ENCODE data around the gene TALDO1.

GRCh38 chr11:792535-792821 lies 45.2 kb downstream of the TALDO1 start:
- no peak for TF ChIP-seq CTCF (IDR thresholded peaks at IDR 0.05; ENCODE audit: low read length)
- TF ChIP-seq EZH2phosphoT487 (IDR thresholded peaks at IDR 0.05; ENCODE audit: low read length), result no peak

All from MM.1S (cell line).